ENCODE data around the gene FOXP2. TPM values are rescaled to one million over a fixed set of nuclear protein-coding genes. Genes with fewer than 3 reads are reported as not detected.

Gene FOXP2
- total RNA-seq, 1 donor, result 5.8 TPM

DNA sequence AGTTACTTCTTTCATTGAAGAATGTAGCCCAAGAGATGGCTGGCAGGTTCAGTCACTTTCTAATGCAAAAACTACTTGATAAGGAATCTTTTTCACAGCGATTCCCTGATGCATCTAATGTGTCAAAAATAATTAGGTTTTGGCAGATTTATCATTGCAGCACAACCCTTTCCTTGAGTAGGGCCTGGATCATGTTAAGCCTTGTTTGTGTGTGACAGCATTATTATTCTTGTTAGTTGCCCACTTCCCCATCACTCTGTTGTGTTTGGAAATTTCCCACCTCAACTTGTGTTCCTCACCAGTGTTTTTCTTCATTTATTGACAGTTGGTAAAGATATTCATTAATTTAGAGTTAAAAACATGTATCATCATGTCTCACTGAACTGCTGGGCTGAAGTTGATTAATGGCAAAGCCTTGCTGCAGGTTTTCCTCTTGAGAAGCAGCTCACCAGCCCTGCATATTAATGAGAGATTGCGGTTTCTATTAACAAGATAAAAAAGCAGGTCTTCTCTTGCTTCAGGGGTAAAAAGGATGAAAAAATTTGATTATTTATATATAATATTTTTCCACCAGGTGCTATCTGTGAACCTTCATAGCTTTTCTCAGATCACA, 273.9 kb downstream of the FOXP2 start:
- Histone ChIP-seq H3K4me3 (ENCODE audit: insufficient read depth, low read length) (no peak overlapping the region), H4K20me1 (ENCODE audit: insufficient read depth, low read length) (no peaks in the 10 kb centered on the region), H3K36me3 (ENCODE audit: insufficient read depth, low read length) (no peaks in the 10 kb centered on the region), H2AFZ (ENCODE audit: low read length) (no peak overlapping the region), H3K4me2 (ENCODE audit: insufficient read depth, low read length) (no peak overlapping the region), H3K27ac (ENCODE audit: low read depth, low read length) (no peak overlapping the region), H3K27me3 (ENCODE audit: insufficient read depth, low read length) (no peaks in the 10 kb centered on the region), H3K4me1 (ENCODE audit: insufficient read depth, low read length) (no peaks in the 10 kb centered on the region), H3K9me3 (ENCODE audit: low read depth, low read length) (no peaks in the 10 kb centered on the region), H3K79me2 (ENCODE audit: insufficient read depth, low read length) (no peaks in the 10 kb centered on the region)
- TF ChIP-seq, protein P1, sequence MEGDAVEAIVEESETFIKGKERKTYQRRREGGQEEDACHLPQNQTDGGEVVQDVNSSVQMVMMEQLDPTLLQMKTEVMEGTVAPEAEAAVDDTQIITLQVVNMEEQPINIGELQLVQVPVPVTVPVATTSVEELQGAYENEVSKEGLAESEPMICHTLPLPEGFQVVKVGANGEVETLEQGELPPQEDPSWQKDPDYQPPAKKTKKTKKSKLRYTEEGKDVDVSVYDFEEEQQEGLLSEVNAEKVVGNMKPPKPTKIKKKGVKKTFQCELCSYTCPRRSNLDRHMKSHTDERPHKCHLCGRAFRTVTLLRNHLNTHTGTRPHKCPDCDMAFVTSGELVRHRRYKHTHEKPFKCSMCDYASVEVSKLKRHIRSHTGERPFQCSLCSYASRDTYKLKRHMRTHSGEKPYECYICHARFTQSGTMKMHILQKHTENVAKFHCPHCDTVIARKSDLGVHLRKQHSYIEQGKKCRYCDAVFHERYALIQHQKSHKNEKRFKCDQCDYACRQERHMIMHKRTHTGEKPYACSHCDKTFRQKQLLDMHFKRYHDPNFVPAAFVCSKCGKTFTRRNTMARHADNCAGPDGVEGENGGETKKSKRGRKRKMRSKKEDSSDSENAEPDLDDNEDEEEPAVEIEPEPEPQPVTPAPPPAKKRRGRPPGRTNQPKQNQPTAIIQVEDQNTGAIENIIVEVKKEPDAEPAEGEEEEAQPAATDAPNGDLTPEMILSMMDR (IDR thresholded peaks at IDR 0.05; ENCODE audit: extremely low read depth, low read depth, low read length), result no peak
- no peak for DNase-seq (ENCODE audit: insufficient read length, low spot score, missing footprints)

DNA sequence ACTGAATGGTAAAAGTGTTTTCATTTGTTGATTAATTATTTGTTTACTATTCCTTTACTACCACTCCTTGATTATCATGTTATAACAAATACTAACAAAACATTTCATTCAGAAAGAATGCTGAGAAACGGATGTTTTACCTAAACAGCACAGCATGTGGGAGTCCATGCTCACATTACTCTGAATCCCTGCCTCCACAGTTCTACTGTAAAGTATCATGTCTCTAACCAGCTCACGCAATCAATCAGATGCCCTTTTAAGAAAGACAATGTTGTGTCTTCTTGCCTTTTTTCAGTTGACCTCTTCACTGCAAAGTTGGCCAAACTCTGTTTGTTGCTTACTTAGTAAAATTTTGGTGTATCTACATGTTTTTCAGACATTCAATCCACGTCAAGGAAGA, 274.8 kb downstream of the FOXP2 start:
- H3K4me1 ChIP-seq (ENCODE audit: insufficient read depth, low read length), result no peaks in the 10 kb centered on the region
- DNase-seq (ENCODE audit: insufficient read length, low spot score, missing footprints), result no peak
- TF ChIP-seq, protein P1 (IDR thresholded peaks at IDR 0.05; ENCODE audit: extremely low read depth, low read depth, low read length), result no peak
- no peaks in the 10 kb centered on the region for H3K79me2 ChIP-seq (ENCODE audit: insufficient read depth, low read length)
- H3K27me3 ChIP-seq (ENCODE audit: insufficient read depth, low read length), result no peaks in the 10 kb centered on the region
- H4K20me1 ChIP-seq (ENCODE audit: insufficient read depth, low read length), result no peaks in the 10 kb centered on the region
- no peak overlapping the region for H3K4me3 ChIP-seq (ENCODE audit: insufficient read depth, low read length)
- no peaks in the 10 kb centered on the region for H3K36me3 ChIP-seq (ENCODE audit: insufficient read depth, low read length)
- H3K4me2 ChIP-seq (ENCODE audit: insufficient read depth, low read length), result no peak overlapping the region
- no peak overlapping the region for H3K27ac ChIP-seq (ENCODE audit: low read depth, low read length)
- H2AFZ ChIP-seq (ENCODE audit: low read length), result no peak overlapping the region
- H3K9me3 ChIP-seq (ENCODE audit: low read depth, low read length), result no peaks in the 10 kb centered on the region

DNA sequence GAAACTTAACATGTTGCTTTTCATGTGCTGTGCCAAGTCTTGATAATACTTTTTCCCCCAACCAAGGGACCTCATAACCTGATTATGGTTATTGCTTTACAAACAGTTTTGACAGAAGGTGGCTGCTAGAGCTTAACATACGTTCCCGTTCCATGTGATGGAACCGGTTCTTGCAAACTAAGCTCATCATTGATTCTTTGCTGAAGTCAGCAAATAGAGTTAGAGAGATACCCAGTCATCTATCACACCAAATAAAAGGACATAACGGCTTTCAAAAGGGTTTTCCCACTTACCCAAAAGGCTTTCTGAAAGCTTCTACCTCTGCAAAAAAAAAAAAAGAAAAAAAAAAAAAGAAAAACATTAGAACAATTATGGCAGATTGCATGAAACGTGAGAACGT, 277.0 kb downstream of the FOXP2 start:
- Histone ChIP-seq H3K27me3 (ENCODE audit: insufficient read depth, low read length) (peaks cover 3% of the 10 kb centered on the region), H2AFZ (ENCODE audit: low read length) (no peak overlapping the region), H3K4me1 (ENCODE audit: insufficient read depth, low read length) (no peaks in the 10 kb centered on the region), H3K4me2 (ENCODE audit: insufficient read depth, low read length) (no peak overlapping the region), H3K36me3 (ENCODE audit: insufficient read depth, low read length) (no peaks in the 10 kb centered on the region), H3K79me2 (ENCODE audit: insufficient read depth, low read length) (no peaks in the 10 kb centered on the region), H4K20me1 (ENCODE audit: insufficient read depth, low read length) (no peaks in the 10 kb centered on the region), H3K27ac (ENCODE audit: low read depth, low read length) (no peak overlapping the region), H3K9me3 (ENCODE audit: low read depth, low read length) (no peaks in the 10 kb centered on the region), H3K4me3 (ENCODE audit: insufficient read depth, low read length) (no peak overlapping the region)
- TF ChIP-seq, protein P1 (IDR thresholded peaks at IDR 0.05; ENCODE audit: extremely low read depth, low read depth, low read length), result no peak
- no peak for DNase-seq (ENCODE audit: insufficient read length, low spot score, missing footprints)

DNA sequence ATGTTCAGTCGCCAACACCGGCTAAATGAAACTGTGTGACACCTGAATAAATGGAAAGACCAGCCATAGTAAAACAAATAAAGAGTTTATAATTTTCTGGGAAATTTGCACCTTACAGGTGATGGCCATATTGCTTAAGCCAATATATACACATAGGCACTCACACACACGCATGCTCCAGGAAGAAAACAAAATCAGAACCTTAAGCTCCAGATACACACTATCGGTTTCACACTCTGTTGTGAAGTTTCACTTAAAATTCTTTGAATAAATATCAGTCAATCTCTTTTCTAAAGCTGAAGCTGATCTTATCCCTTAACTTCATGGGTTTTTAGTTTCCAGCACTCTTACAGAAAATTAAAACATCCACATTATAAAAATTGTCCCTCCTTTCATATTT, 280.6 kb downstream of the FOXP2 start:
- no peak for DNase-seq (ENCODE audit: insufficient read length, low spot score, missing footprints)
- Histone ChIP-seq H3K36me3 (ENCODE audit: insufficient read depth, low read length) (no peaks in the 10 kb centered on the region), H3K79me2 (ENCODE audit: insufficient read depth, low read length) (no peaks in the 10 kb centered on the region), H3K4me1 (ENCODE audit: insufficient read depth, low read length) (no peaks in the 10 kb centered on the region), H3K27me3 (ENCODE audit: insufficient read depth, low read length) (peaks cover 3% of the 10 kb centered on the region), H3K4me2 (ENCODE audit: insufficient read depth, low read length) (no peak overlapping the region), H2AFZ (ENCODE audit: low read length) (no peak overlapping the region), H3K27ac (ENCODE audit: low read depth, low read length) (no peak overlapping the region), H3K4me3 (ENCODE audit: insufficient read depth, low read length) (no peak overlapping the region), H3K9me3 (ENCODE audit: low read depth, low read length) (no peaks in the 10 kb centered on the region), H4K20me1 (ENCODE audit: insufficient read depth, low read length) (no peaks in the 10 kb centered on the region)
- TF ChIP-seq, protein P1 (IDR thresholded peaks at IDR 0.05; ENCODE audit: extremely low read depth, low read depth, low read length), result no peak
